ENCODE measurements around the gene RPTOR.

DNA sequence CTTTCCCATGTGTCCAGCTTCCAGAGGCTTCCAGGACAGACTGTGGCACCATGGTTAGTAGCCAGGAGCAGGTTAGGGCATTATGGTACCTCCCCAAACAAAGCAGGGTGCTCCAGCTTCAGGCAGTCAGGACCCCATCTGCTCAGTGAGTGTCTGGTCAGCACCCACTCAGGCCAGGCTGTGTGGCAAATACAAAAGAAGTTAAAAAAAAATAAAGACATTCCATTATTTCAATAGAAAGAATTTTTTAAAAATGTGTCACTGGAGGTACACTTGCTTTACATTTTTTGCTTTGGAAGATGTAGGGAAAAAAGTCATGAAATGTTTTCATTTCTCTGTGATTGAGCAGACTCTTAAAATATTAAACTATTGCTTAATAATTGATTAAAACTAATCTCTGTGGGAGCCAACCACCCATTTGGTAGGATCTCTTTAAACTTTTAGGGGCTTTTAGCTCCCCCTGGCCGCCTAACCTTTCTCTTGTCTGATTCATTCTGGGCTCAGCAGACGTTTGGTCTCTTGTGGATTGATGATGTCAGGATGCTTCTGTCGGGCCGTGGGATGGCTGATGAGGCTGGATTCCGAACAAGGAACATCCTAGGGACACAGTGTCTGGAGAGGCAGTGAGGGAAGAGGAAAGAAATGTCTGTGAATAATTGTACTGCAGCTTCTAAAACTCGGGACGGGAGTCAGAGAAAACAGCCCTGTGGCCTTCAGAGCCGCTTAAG is 39.8 kb upstream of the RPTOR start:
- TF ChIP-seq, protein P1, sequence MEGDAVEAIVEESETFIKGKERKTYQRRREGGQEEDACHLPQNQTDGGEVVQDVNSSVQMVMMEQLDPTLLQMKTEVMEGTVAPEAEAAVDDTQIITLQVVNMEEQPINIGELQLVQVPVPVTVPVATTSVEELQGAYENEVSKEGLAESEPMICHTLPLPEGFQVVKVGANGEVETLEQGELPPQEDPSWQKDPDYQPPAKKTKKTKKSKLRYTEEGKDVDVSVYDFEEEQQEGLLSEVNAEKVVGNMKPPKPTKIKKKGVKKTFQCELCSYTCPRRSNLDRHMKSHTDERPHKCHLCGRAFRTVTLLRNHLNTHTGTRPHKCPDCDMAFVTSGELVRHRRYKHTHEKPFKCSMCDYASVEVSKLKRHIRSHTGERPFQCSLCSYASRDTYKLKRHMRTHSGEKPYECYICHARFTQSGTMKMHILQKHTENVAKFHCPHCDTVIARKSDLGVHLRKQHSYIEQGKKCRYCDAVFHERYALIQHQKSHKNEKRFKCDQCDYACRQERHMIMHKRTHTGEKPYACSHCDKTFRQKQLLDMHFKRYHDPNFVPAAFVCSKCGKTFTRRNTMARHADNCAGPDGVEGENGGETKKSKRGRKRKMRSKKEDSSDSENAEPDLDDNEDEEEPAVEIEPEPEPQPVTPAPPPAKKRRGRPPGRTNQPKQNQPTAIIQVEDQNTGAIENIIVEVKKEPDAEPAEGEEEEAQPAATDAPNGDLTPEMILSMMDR (IDR thresholded peaks at IDR 0.05; ENCODE audit: low read depth, low read length): no peak
- TF ChIP-seq EZH2phosphoT487 (IDR thresholded peaks at IDR 0.05; ENCODE audit: low read depth): no peak
